NCI-H82 (cell line): ENCODE results near the gene NMRK2.
"Not testable (repeated sequence)": the region's sequence is repeated elsewhere in the genome, so short reads cannot be mapped to it uniquely, and the experiment has no call there.

Source experiments
- DNase-seq: peaks from one replicate; lab custom pipeline; 2025; lab: John Stamatoyannopoulos, UW

The NMRK2 gene

GRCh38 chr19:3964256-3965194 is 31.7 kb downstream of the NMRK2 start:
- no peak for DNase-seq

GRCh38 chr19:3966051-3967017 is 33.5 kb downstream of the NMRK2 start:
- DNase-seq = no peak

GRCh38 chr19:3967983-3968382 is 35.1 kb downstream of the NMRK2 start:
- DNase-seq = not testable (repeated sequence)

GRCh38 chr19:3968556-3969434 is 35.9 kb downstream of the NMRK2 start:
- DNase-seq = peak; percentile 52

GRCh38 chr19:3969435-3970312 is 36.8 kb downstream of the NMRK2 start:
- DNase-seq = no peak

- no peak for DNase-seq
Observed at GRCh38 chr19:3970313-3970807, 37.5 kb downstream of the NMRK2 start.

- DNase-seq = peak; percentile 97
Observed at GRCh38 chr19:3970808-3971598, 38.1 kb downstream of the NMRK2 start, which contains the start of gene DAPK3. Gene DAPK3 (minus strand): TSS chr19:3971099. CDS start chr19:3969735, 1,364 bp downstream.

- DNase-seq = no peak
Observed at GRCh38 chr19:3975144-3975543, 42.3 kb downstream of the NMRK2 start.

GRCh38 chr19:3975637-3976087 is 42.8 kb downstream of the NMRK2 start:
- DNase-seq = peak; percentile 21

GRCh38 chr19:3976495-3977241 is 43.8 kb downstream of the NMRK2 start:
- DNase-seq = no peak

GRCh38 chr19:3977242-3978143 is 44.6 kb downstream of the NMRK2 start:
- DNase-seq = no peak

- DNase-seq = no peak
Observed at GRCh38 chr19:3978145-3978544, 45.3 kb downstream of the NMRK2 start.

- DNase-seq = no peak
Observed at GRCh38 chr19:3979289-3979673, 46.4 kb downstream of the NMRK2 start.

GRCh38 chr19:3979674-3980352 is 46.9 kb downstream of the NMRK2 start:
- DNase-seq = no peak

GRCh38 chr19:3980353-3981251 is 47.7 kb downstream of the NMRK2 start:
- DNase-seq = no peak

GRCh38 chr19:3981373-3981735 is 48.5 kb downstream of the NMRK2 start:
- DNase-seq = no peak
